ENCODE measurements around the gene MME. TPM values are rescaled to one million over a fixed set of nuclear protein-coding genes. Genes with fewer than 3 reads are reported as not detected.

Gene MME
- total and polyA plus RNA-seq, 12 donors: 0.28 to 56.0 (median 1.5) TPM

GRCh38 chr3:155080692-155081091 lies 573 bp downstream of the MME start:
- TF ChIP-seq POLR2A (IDR thresholded peaks at IDR 0.05): no peak
- TF ChIP-seq, protein P1, sequence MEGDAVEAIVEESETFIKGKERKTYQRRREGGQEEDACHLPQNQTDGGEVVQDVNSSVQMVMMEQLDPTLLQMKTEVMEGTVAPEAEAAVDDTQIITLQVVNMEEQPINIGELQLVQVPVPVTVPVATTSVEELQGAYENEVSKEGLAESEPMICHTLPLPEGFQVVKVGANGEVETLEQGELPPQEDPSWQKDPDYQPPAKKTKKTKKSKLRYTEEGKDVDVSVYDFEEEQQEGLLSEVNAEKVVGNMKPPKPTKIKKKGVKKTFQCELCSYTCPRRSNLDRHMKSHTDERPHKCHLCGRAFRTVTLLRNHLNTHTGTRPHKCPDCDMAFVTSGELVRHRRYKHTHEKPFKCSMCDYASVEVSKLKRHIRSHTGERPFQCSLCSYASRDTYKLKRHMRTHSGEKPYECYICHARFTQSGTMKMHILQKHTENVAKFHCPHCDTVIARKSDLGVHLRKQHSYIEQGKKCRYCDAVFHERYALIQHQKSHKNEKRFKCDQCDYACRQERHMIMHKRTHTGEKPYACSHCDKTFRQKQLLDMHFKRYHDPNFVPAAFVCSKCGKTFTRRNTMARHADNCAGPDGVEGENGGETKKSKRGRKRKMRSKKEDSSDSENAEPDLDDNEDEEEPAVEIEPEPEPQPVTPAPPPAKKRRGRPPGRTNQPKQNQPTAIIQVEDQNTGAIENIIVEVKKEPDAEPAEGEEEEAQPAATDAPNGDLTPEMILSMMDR (IDR thresholded peaks at IDR 0.05): no peak
- H3K36me3 ChIP-seq (replicated peaks in 1 of 2): no peaks in the 10 kb centered on the region
- H3K4me3 ChIP-seq: peak overlapping the region in 1 of 4 donors; percentile 58
- H3K9me3 ChIP-seq (replicated peaks in 1 of 3): no peaks in the 10 kb centered on the region
- intact Hi-C loops (cut with DNase I): no loop called here
- no peak overlapping the region for H3K27ac ChIP-seq
- H3K27me3 ChIP-seq: peaks cover 21% of the 10 kb centered on the region
- DNase-seq: no peak
- 24 to 33% (median 25%) methylated on average over 8 of the region's 8 CpGs for WGBS, 4 donors
- peaks cover 3 to 13% of the 10 kb centered on the region in 2 donors for H3K4me1 ChIP-seq (replicated peaks in 1 of 2)

DNA sequence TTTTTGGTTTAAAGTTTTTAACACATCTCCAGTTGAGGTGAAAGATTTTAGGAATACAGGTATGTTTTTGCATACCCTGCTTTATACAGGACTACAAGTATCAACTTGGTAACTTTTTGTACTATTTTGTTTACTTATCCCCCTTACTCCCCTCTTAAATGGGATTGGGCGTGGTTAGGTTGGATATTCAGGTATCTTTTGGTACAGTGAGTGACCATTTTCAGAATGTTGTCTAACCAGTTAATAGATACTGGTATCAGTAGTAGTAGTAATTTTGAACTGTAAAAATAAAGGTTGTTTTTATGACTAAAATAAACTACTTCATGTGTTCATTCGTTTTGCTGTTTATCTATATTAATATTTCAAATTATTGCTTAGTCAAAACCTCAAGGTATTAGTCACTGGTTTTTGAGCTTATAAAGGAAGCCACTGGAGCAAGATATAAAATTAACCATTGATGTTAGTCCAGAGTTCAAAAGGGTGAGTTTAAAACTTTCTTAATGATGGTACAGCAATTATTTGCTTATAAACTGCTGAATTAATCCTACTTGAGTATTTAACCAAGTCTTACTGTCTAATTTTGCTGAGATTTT lies 3.3 kb downstream of the MME start:
- intact Hi-C loops (cut with DNase I): no loop called here
- Histone ChIP-seq H3K36me3 (replicated peaks in 1 of 2) (no peaks in the 10 kb centered on the region), H3K4me1 (replicated peaks in 1 of 2) (peaks cover 3 to 13% of the 10 kb centered on the region in 2 donors), H3K27ac (no peak overlapping the region), H3K27me3 (peaks cover 19% of the 10 kb centered on the region), H3K4me3 (no peak overlapping the region), H3K9me3 (replicated peaks in 1 of 3) (no peaks in the 10 kb centered on the region)
- no peak for TF ChIP-seq POLR2A (IDR thresholded peaks at IDR 0.05)
- TF ChIP-seq, protein P1 (IDR thresholded peaks at IDR 0.05): no peak
- WGBS, 4 donors: 40 to 60% (median 47%) methylated on average over 2 of the region's 2 CpGs
- DNase-seq: no peak

GRCh38 chr3:155084567-155084966 lies 4.4 kb downstream of the MME start:
- no peak for TF ChIP-seq POLR2A (IDR thresholded peaks at IDR 0.05)
- TF ChIP-seq, protein P1 (IDR thresholded peaks at IDR 0.05): no peak
- peaks cover 3 to 6% of the 10 kb centered on the region in 2 donors for H3K4me1 ChIP-seq (replicated peaks in 1 of 2)
- intact Hi-C loops (cut with DNase I): no loop called here
- DNase-seq: no peak
- H3K36me3 ChIP-seq (replicated peaks in 1 of 2): no peaks in the 10 kb centered on the region
- WGBS, 4 donors: 32 to 58% (median 46%) methylated on average over 2 of the region's 2 CpGs
- H3K27ac ChIP-seq: no peak overlapping the region
- H3K9me3 ChIP-seq (replicated peaks in 1 of 3): no peaks in the 10 kb centered on the region
- H3K4me3 ChIP-seq: no peak overlapping the region
- peaks cover 8% of the 10 kb centered on the region for H3K27me3 ChIP-seq

DNA sequence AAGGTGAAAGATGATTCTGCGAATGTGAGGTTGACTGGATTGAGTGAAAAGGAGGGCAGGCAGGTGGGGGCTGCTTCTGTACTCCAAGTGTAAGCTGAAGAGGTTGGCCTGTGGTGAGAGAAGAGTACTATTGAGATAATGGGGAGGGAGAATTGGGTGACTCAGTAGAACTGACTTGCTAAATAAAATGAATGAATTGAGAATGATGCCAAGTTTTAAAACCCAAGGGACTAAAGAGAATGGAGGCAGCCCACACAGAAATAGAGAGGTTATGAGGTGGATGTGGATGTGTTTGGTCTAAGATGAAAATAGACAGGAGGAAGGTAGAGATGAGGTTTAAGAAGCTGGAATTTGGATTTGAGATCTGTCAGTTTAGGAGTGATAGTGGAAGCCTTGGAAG lies 5.9 kb downstream of the MME start:
- TF ChIP-seq, protein P1 (IDR thresholded peaks at IDR 0.05): no peak
- TF ChIP-seq POLR2A (IDR thresholded peaks at IDR 0.05): no peak
- H3K27ac ChIP-seq: no peak overlapping the region
- H3K27me3 ChIP-seq: peaks cover 2% of the 10 kb centered on the region
- H3K4me1 ChIP-seq (replicated peaks in 1 of 2): no peaks in the 10 kb centered on the region
- no peaks in the 10 kb centered on the region for H3K36me3 ChIP-seq (replicated peaks in 1 of 2)
- no peak for DNase-seq
- 68 to 92% (median 82%) methylated on average over 1 of the region's 1 CpG for WGBS, 4 donors
- intact Hi-C loops (cut with DNase I): no loop called here
- H3K9me3 ChIP-seq (replicated peaks in 1 of 3): no peaks in the 10 kb centered on the region
- no peak overlapping the region for H3K4me3 ChIP-seq
